ENCODE measurements around the gene SLC44A1.

The SLC44A1 gene

DNA sequence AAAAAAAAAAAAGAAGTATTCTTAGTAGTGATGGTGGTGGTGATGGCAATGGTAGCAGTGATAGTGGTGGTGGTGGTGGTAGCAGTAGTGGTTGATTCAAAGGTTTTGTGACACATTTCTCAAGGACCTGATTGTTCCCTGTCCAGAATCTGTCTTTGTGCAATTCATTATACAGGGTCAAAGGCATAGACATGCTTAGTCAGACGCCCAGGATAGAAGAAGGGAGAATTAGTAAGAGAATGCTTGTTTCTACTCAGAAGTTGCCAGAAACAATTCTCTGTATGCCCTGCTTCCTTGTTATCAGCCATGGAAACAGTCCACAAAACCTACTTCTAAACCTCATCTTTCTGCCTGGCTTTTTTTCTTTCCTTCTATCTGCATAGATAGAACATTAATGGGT lies 89.4 kb downstream of the SLC44A1 start:
- DNase-seq (ENCODE audit: low read depth, low spot score): no peak

- DNase-seq (ENCODE audit: low read depth, low spot score): no peak
Observed at GRCh38 chr9:105338308-105338707, 93.9 kb downstream of the SLC44A1 start.

- no peak for DNase-seq (ENCODE audit: low read depth, low spot score)
Observed at GRCh38 chr9:105339849-105340248, 95.4 kb downstream of the SLC44A1 start.

DNA sequence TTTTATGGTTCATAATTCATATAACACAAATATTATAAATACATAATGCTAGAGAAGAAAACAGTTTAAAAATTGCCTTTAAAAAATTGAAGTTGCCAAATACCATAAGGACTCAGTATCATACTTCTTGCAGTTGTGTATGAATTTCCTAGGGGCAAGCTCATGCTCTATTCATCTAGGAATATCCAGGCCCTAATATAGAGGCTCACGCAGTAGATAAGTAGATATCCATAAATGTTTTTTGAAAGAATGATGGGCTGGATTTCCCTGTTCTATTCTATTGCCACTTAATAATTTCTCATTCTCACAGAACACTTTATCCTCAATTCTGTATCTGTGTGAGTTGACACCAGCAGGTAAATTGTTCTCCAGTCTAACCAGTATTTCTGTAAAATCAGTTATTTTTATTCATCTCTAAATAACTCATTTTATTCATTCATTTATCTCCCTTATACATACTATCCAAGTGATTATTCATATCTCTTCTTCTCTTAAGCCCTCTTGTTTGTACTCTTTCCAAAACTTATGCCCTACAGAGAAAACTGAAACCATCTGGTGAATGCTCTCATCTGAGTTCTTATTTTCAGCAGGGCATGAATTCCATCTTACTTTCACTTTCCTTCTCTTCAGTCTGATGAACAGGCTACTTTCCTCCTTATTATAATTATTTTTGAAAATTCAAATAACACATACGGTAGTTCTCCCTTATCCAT lies 97.1 kb downstream of the SLC44A1 start:
- no peak for DNase-seq (ENCODE audit: low read depth, low spot score)

- DNase-seq (ENCODE audit: low read depth, low spot score): no peak
Observed at GRCh38 chr9:105342147-105342505, 97.7 kb downstream of the SLC44A1 start.

DNA sequence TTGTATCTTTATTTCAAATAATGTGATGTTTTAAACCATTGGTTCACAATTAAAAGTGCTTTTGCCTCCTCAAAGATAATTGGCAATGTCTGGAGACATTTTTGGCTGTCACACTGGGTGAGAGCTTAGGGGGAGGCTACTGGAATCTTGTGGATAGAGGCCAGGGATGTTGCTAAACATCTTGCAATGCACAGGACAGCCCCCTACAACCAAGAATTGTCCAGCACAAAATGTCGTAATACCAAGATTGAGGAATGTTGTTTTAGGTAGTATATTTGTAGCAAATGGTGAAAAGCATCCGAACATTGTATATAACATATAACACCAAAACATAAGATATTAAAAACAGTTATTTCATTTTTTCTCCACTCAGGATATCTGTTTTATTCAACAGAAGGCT lies 99.8 kb downstream of the SLC44A1 start:
- DNase-seq (ENCODE audit: low read depth, low spot score): no peak

- DNase-seq (ENCODE audit: low read depth, low spot score): no peak
Observed at GRCh38 chr9:105345626-105346025, 101.2 kb downstream of the SLC44A1 start.

GRCh38 chr9:105346273-105346672 lies 101.8 kb downstream of the SLC44A1 start:
- DNase-seq (ENCODE audit: low read depth, low spot score): no peak

DNA sequence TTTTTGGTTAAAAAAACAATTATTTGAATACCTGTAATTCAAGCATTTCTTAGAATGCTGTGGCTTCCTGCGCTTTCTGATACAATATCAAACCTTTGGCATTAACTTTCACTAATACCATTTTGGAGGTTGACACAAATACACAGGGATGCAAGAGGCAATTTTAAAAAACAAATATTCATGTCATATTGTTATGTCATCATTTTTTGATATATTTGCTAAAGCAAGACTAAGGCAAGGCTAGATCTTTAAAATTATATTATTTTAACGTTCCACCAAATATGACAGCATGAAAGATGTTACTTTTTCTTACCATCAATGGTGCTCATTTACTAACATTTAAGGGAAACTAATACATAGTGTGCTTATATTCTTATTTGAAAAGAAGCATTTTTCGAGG lies 110.0 kb downstream of the SLC44A1 start:
- no peak for DNase-seq (ENCODE audit: low read depth, low spot score)

DNA sequence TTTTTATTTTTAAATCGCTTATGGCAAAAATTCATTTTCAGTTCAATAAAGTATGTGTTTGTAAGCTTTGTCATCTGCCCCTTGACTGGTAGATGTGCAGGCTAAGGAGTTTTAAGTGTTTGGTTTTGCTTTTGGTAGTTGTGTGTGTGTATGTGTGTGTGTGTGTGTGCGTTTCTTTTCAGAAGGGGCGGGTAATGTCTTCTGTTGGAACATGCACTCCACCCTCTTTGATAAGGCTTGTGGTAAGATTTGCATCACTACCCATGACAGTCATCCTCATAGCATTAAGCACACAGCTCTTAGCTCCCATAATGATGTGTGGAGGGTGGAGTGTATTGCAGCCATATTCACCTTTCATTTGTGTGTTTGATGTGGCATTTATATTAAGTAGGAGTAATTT lies 111.3 kb downstream of the SLC44A1 start:
- DNase-seq (ENCODE audit: low read depth, low spot score): no peak

DNA sequence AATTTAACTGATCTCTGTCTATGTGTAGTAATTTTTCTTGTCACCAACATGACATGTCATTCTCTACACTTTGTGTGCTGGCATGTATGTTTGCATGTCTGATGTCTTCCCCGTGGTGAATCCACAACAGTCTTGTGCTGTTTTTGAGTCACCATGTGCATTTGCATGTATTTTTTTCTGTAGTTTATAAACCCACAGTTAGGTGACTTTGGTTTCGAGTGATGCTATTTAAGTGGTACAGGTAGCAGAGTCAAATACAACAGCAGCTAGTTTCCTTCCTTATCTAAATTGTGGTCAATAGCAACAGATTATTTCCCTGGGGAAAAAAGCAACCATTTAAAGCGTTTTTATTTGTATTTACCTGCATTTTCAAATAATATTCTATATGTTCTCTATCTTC lies 113.5 kb downstream of the SLC44A1 start:
- DNase-seq (ENCODE audit: low read depth, low spot score): no peak

GRCh38 chr9:105359892-105360291 lies 115.4 kb downstream of the SLC44A1 start:
- no peak for DNase-seq (ENCODE audit: low read depth, low spot score)

GRCh38 chr9:105360344-105360743 lies 115.9 kb downstream of the SLC44A1 start:
- no peak for DNase-seq (ENCODE audit: low read depth, low spot score)

DNA sequence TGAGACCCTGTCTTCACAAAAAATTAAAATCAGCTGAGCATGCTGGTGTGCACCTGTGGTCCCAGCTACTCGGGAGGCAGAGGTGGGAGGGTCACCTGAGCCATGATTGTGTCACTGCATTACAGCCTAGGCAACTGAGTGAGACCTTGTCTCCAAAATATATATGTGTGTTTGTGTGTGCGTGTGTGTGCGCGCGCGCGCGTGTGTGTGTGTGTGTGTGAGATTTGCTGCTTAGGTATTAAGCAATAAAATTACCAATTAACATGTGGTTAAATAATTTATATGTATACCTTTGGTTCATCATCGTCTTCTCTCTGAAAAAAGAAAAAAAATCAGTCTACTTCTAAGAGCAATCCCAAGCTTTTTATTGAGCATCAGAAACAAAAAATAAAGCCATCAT lies 117.4 kb downstream of the SLC44A1 start:
- DNase-seq (ENCODE audit: low read depth, low spot score): no peak

GRCh38 chr9:105362470-105362869 lies 118.0 kb downstream of the SLC44A1 start:
- DNase-seq (ENCODE audit: low read depth, low spot score): no peak

DNA sequence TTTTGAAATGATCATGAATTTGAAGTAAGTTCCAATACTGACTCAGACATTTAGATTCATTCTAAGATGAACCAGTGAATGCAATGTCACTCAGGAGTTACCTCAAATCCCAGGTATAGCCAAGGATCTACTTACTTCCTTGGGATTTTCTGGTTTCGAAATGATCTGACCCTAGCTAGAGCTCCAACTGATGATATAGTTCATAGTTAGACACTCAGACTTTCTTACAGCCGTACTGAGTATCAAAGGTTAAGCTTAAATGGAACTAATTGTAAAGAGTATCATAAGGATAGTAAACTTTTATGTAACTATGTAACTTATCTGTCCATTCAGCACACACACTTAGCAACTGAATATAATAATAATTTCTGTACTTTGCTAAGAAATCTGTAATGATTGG lies 119.4 kb downstream of the SLC44A1 start:
- no peak for DNase-seq (ENCODE audit: low read depth, low spot score)

- no peak for DNase-seq (ENCODE audit: low read depth, low spot score)
Observed at GRCh38 chr9:105369911-105370310, 125.5 kb downstream of the SLC44A1 start.

DNA sequence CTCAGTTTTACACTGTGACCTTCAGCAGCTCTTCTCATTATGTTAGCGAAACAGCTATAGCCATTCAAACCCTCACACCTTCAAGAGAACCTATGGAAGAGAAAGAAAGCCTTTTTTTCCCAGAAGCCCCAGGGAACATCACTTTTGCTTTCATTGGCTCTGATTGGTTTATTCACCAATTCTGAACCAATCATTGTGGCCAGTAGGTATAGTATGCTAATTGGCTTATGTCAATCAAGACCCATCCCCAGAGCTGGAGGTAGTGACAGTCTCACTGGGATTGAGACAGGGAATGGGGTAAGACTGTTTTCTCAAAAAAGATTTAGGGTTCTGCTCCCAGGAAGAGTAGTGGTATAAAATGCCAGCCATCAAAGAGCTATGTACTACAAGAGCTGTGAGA lies 129.3 kb downstream of the SLC44A1 start:
- DNase-seq (ENCODE audit: low read depth, low spot score): no peak

GRCh38 chr9:105375323-105375722 lies 130.9 kb downstream of the SLC44A1 start:
- no peak for DNase-seq (ENCODE audit: low read depth, low spot score)

DNA sequence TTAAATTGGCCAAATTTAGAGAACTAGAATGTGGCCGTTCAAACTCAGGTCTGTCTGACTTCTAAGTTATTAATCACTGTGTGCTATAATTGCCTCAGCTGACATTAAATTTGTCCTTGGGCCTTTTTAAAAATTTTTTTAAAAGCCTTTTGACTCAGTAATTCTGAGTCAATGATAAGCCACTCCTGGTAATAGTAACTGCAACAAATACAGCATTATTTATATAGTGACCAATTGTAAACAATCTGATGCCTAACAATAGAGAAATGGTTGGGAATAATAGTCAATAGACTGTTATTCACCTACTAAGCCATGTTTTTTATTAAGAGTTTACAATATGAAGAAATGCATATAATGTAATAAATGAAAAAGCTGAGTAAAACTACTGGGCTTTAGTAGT lies 132.4 kb downstream of the SLC44A1 start:
- DNase-seq (ENCODE audit: low read depth, low spot score): no peak

DNA sequence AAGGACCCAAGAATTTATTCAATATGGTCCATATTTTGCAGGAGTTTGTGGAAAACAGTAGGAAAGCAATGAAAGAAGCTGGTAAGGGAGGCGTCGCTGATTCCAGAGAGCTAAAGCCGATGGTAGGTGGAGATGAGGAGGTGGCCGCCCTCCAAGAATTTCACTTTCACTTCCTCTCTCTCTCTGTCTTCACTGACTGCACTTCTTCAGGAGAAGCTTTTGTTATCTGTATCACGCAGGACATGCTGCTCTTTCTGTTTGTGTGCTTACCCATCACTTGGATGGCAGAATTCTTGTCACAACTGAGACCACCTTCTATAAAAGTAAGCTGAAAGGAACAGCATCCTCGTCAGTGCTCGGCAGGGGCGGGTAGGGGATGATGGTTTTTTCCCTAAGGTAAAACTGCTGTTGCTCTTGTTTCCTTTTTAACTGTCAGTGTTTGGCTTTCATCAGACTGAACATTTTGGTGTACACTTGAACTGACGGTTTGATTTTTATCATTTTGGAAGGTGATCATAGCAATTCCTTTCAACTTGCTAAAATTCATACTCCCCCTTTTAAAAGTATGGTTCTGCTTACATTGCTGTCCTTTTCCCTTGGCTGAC lies 141.0 kb downstream of the SLC44A1 start:
- no peak for DNase-seq (ENCODE audit: low read depth, low spot score)

DNA sequence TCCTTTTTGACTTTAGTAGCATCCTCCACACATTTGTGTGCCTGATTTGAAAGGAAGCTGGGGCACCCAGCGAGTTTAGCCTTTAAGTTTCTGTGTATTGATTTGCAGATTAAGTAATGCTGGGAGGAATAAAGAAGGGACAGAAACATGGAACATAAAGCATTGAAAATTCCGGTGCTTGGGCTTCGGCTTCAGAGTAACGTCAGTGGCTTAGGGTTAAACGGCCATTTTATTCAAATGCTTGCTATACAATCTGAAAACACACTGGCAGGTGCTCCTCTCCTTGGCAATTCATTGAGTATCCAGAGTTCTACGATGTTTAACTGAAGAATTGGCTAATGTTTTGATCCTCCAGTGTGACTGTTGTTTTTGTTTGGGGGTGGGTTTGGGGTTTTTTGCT lies 145.3 kb downstream of the SLC44A1 start:
- DNase-seq (ENCODE audit: low read depth, low spot score): no peak

DNA sequence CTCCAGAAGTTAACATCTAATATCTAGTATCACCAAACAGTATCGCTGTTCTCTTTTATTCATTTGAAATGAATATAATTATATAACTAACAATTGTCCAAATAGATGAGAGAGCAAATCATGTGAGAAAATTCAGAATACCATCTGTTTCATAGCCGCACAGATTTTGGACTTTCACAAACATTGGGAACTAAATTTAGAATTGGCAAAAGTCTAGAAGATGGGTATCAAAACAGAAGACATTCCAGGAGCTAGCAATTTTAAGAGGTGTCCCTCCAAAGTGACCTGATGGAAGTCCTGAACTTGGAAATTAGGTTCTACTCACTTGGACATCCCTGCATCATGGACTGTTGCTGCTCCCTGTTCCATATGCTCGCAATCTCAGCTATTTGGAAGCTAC lies 146.4 kb downstream of the SLC44A1 start:
- DNase-seq (ENCODE audit: low read depth, low spot score): no peak

DNA sequence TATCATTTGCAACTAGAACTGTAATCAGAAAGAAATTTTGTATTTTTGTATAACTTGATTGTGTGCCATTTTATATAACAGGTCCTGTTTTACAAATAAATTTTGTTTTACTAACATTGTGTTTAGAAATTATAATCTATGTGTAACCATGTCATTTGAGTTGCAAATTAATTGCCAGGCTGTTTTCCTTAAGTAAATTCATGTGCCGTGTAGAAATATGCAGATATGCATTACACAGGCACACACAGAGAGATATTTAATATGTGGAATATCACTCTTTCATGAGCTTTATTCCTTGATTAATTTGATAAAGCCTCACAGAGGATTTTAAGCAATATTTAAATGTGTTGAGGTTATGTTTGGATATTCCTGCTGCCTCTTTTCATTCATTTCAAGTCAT lies 146.8 kb downstream of the SLC44A1 start:
- DNase-seq (ENCODE audit: low read depth, low spot score): no peak

Data from ELF-1 (cell line).